GM19238 (cell line): ENCODE data around the gene ZMYM4.

Experiments used
- DNase-seq: peaks from one replicate; pipeline ENCODE4 v3.0.0; 2011; ENCODE audit warnings: low spot score; ENCODE audit not compliant: insufficient read length

ZMYM4 gene

DNA sequence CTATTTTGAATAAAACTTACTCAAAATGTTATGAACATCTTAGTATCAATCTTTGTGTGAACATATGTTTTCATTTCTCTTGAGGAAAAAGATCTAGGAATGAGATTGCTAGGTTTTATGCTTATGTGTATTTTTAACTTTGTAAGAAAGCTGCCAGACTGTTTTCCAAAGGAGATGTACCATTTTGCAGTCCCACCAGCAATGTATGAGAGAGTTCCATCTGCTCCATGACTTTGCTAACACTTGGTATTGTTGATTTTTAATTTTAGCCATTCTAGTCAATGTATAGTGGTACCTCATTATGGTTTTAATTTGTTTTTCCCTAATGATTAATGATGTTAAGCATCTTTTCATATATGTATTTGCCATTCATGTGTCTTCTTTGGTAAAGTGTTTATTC, 132.5 kb downstream of the ZMYM4 start:
- no peak for DNase-seq

DNA sequence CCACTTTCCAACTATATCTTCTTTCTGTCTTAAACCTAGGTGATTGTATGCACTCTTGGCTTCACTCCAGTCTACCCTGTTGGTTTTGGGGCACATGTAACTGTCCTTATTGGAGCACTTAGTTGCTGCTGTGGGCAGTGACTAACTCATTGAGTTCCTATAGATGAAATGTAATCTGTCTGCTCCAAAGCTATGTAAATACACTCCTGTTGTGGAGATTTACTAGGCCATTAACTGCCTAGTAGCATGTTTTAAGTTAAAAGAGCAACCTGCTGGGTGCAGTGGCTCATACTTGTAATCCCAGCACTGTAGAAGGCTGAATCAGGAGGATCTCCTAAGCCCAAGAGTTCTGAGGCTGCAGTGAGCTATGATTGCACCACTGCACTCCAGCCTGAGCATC, 137.6 kb downstream of the ZMYM4 start:
- no peak for DNase-seq

DNA sequence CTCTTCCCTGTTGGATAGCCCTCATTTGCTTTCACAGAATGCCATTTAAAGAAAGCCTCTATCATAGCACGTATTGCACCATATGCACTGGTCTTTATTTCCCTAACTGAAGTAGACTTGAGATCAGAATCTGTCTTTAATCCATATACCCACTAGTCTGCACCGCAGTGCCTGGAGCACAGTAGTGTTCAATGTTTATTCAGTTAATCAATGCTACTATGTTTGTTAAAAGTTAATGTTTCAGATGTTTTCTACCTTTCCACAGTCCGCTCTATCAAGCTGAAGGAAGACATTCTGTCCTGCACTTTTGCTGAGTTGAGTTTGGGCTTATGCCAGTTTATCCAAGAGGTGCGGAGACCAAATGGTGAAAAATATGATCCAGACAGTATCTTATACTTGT, 139.2 kb downstream of the ZMYM4 start:
- no peak for DNase-seq

DNA sequence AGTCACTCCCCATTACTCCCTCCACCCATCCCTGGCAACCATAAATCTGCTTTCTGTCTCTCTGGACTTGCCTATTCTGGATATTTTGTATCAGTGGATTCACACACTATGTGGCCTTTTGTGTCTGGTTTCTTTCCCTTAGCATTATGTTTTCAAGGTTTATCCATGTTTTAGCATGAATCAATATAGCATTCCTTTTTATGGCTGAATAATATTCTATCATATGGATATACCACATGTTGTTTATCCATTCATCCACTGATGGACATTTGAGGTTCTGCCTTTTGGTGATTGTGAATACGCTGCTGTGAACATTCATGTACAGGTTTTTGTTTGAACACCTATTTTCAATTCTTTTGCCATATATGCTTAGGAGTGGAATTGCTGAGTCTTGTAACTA, 140.4 kb downstream of the ZMYM4 start:
- DNase-seq, result no peak

DNA sequence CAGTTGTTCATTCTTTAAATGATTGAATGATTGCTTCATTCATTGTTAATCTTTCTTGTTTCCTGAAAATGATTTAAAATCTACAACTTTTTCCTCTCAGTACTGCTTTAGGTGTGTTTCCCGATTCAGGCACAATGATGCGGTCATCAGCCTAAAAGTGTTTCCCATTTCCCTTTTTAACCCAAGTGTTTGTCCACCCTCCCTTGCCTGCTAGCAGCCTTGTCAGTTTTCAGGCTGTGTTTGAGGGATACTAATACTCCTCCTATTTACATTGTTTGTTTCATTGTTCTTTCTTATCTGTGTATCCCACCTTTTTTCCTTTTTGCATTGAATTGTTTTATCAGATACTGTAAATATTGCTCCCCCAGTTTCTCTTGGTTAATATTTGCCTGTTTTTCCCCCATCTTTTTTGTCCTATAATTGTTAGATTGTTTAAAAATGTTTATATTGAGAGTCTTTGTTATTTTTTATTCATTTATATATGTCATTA, 157.6 kb downstream of the ZMYM4 start:
- no peak for DNase-seq

DNA sequence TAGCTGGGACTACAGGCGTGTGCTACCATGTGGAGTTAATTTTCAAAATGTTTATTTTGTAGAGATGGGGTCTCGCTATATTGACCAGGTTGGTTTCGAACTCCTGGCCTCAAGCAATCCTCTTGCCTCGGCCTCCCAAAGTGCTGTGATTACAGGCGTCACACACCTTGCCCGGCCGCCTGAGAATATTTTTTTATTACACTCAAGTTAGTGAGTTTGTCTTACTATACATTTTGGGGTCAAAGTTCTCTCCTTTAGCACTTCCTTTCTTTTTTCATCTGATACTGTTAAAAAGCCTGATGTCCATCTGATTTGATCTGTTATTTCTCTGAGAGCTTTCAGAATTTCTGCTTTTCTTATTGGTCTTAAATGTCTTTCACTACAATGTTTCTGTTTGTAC, 159.9 kb downstream of the ZMYM4 start:
- DNase-seq, result no peak

DNA sequence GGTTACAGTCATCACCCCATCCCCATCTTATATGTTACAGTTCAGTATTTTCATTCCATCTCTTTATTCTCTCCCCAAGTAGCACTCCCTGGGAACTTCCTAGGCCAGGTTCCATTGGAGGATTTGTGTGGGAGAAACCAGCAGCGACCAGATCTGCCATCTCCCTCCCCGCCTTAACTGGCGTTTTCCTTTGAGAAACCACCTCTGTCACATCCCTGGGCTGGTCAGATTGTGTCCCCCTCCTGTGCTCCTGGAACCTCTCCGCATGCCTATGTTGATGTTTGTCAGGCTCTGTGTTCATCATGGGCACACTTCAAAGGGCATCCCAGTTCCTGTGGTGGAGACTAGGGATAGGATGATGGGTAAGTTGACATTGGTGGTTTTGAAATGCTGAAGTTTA, 162.3 kb downstream of the ZMYM4 start:
- no peak for DNase-seq

DNA sequence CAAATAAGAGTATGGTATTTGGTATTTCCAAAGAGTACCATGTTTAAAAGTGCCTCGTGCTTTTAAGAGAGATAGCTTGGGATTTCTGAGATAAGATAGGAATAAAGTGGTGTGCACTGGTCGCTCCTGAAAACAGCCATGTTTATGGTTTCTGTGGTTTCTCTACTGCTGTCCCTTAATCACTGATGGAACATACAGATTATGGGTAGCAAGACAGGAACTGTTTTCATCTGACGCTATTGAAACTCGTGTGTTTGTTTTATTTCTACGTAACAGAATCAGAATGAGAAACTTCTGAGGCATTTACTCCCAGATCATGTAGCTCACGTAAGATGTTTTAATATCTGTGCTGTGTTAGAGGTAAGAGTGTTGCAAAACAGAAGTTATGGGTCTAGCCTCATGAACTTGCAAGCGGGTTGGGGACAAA, 162.7 kb downstream of the ZMYM4 start:
- no peak for DNase-seq

DNA sequence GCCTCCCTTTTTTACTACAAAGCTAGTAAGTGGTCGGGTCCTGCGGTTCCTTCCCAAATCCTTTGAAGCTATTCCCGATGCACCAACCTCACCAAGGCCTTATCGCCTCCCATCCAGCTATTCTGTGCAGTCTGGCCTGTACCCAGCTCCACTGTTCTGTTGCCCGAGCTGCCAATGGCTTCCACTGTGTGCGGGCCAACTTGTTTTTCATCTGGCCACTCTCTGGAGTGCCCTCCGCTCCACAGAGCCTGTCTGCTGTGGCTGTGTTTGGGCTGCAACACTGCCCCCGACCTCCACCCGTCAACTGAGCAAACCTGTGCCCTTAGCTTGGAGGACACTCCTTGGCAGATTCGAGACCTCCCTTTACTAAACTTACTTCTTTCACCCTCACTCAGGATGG, 163.7 kb downstream of the ZMYM4 start:
- no peak for DNase-seq

DNA sequence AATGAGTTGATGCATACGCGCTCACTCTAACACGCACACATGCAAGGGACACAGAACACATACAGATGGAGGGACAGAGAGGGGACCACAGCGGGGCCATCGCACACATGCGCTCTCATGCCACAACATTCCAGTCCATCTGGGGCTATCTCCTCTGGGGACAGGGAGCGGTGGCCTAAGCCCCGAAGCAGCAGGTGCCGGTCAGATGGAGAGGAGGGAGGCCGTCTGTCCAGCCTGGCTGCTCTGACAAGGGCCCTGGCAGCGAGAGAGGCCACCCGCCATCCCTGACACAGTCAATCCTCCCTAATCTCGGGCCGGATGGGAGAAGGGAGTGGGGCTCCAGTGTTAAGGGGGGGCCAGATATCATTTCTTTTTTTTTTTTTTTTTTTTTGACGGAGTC, 165.2 kb downstream of the ZMYM4 start:
- no peak for DNase-seq

DNA sequence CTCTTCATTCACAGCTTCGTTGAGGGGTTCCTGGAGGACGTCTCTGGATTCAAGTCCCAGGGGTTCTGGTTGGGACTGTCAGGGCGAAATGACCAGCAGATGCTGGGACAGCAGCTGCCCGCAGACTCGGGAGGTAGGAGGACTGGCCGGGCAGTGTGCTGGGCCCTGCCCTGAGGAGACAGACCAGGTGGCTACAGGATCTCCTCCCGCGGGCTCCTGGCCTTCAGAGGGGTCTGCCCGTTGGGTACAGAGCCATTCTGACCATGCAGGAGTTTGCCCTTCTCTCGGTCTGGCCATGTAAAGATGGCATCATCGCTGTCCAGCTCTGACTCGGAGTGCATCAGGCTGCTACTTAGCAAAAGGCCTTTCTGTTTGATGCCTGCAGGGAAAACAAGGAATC, 166.2 kb downstream of the ZMYM4 start:
- DNase-seq, result no peak

DNA sequence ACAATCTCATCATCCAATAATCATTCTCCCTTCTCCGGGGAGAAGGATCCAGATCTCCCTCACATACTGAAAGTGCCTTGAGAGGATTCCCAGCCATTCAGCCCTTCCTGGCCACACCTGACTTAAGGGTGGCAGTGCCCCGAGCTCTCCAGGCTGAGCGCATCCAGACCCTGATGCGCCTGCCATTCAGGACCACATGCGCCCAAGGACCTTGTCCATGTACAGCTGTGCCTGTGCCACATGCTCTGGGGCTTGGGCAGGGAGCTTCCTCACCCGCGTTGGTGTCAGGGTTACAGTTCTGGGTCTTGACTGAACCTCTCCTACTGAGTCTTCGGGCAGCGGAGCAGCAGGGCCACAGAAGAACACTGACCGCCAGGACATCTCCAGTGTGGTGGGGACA, 167.6 kb downstream of the ZMYM4 start:
- no peak for DNase-seq

DNA sequence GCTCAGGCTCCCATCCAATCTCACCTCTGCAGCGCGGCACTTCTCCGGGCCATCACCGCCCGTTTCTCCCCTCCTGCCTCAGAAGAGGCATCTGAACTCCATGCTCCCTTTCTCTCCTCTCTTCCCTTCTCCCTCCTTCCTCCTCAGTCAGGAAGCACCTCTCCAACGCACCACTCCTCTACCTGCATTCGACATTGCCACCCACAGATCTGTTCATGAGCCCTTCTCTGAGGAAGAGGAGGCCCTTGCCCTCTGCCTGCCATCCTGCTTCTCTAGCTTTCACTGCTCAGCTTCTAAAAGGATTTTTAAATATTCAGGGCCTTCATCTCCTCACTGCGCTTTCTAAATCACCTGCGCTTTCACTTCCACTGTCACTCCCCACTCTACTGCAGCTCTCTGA, 168.7 kb downstream of the ZMYM4 start:
- no peak for DNase-seq

DNA sequence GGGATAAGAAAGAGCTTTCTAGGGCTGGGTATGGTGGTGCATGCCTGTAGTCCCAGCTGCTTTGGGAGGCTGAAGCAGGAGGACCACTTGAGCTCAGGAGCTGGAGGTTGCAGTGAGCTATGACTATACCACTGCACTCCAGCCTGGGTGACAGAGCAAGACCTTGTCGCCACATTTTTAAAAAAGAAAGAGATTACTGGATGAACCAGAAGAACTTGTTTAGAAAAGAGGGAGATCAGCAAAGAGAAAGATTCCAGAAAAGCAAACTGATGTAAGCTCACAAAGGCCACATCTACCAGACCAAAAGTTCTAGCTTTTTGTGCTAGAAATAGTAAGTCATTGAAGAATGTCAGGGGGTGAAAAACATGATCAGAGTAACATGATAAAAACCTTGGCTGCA, 171.1 kb downstream of the ZMYM4 start:
- no peak for DNase-seq

DNA sequence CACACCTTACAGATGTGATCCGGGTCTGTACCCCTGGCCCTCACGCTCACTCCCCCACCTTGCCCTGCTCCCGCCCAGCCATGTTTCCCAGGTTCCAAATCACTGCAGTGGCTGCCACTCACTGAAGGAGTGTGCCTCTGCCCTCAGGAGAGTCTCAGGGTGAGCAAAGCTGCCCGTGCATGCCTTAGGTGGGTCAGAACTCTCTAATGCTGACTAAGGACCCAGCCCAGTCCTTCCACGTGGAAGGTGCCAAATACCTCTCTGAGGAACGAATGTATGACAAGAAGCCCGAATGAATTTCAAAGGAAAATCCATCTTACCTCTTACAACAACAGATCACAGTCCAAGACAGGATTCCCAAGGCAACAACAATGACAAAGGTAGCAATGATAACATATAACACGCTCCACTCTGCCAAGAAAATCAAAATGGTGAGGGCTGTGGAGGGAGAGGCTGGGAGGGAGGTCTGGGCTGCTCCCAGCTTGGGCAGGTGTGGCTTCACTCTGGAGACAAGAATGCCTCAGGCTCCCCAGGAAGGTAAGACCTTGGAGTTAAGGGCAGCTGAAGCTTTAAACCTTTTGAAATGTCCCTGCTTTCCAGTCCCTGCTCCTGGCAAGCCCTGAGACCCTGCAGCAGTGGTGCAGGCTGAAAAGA, 173.5 kb downstream of the ZMYM4 start:
- DNase-seq, result no peak

DNA sequence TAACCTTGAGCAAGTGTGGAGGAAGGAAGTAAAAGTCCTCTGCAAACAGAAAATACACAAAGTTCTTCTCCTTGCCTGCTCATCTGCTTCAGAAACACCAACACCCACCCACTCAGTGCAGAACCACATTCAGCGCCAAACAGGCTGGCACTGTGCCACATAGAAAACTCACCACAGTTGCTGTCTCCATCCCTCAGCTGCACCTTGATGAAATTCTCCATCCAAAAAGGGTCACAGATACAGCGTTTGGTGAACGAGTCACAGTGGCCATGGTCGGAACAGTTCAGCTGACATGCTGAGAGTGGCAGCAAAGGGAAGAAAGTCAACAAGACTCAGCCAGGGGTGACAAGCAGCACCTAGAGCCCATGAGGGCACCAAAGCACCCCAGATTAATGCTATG, 174.2 kb downstream of the ZMYM4 start:
- no peak for DNase-seq

DNA sequence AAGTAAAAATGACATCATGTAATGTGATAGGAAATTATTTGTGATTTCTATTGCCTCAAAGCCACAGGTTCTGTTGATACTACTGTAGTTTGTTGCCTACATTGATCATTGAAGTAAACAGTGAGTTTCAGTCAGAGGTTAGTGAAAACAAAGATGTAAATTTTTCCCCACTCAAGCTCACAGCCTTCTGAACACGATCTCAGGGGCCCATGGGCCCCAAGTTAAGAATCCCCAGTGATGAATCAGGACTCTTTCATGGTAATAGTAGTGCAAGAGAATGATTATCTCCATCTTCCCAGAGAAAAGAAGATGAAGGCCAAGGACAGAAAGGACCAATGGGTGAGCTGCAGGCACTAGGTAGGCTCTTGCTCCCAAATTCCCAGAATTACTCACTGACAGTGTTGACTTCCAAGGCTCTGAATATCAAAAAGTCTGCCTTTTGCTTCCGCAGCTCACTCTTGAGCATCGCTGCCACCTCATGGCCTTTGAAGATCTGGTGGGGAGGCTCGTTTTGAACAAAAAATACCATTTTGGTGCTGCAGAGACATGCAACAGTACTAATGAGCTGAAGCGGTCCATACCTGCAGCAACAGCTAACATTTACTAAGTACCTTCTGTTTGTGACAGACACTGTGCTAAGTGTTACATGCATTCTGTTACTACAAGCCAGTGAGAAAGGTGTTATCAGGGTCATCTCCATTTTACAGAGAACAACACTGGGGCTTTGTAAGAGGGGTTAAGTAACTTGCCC, 175.4 kb downstream of the ZMYM4 start:
- no peak for DNase-seq

DNA sequence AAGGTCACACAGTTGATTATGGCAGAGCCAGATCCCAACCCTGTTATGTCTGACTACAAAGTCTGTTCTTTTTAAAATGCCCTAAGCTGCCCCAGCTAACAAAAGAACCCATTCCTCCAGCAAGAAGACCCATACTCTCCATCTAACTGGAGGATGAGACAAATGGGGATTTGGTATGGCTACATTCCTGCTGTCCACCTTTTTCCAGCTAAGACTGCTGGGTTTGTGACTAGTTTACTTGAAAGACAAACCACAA, 175.9 kb downstream of the ZMYM4 start:
- no peak for DNase-seq

DNA sequence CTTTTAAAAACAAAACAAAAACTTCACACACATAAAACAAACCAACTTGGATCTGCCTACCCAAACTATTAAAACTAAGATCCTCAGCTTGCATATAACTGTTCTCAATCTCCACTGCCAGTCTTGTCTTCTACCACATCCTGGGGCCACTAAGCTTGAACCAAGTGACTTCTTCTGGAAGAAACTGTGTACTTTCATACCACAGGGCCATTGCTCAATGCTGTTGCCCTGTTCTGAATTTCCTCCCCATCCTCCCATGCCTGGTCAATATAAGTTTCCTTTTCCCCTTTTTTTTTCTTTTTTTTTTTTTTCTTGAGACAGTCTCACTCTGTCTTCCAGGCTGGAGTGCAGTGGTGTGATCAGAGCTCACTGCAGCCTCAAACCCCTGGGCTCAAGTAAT, 178.8 kb downstream of the ZMYM4 start:
- DNase-seq, result no peak

DNA sequence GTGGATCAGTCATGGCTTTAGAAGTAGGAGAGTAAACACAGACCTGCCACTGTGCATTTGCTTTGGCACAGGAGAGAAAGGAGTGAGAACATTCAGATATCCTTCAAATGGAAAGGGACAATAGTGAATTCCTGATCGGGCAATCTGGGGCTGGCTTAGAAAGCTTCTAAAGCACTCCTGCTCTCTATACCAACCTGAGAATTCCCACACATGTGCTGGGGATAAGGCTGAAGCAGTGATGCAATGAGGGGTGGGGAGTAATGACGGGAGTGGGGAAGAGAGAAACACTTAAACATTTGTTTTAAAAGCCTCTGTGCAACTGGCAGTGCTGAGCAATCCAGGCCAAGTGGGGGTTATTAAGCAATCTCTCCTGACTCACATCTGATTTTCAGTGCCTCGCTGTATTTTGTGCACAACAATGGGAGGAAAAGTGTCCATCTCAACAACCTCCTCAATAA, 179.9 kb downstream of the ZMYM4 start:
- DNase-seq, result no peak

DNA sequence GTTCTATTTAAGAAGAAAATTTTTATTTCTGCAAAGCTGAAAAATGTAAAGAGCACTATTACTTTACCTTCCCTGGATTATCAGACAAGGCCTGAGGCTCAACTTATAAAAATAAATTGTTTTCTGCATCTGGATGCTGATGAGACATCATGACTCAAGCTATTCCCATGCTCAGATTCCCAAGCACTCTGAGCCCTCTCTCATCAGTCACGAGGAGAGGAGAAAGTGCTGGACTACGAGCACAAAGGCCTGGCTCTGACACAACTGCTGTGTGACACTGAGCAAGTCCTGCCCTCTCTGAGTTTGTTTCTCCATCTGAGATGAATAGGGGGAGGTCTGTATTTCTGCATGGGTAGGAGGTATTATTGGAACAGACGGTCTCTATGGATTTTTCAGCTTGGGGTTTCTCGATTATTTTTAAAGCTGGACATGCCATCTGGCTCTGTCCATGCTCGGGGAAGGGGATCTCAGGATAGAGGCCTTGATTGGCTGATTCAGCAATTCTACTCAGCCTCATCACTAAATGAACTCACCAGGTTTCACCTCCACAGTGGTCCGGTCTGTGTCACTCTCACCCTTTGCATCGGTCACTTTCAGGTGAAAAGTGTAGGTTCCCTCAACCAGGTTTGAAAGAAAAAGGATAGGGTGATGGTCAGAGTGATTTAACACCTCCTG, 181.0 kb downstream of the ZMYM4 start:
- no peak for DNase-seq

DNA sequence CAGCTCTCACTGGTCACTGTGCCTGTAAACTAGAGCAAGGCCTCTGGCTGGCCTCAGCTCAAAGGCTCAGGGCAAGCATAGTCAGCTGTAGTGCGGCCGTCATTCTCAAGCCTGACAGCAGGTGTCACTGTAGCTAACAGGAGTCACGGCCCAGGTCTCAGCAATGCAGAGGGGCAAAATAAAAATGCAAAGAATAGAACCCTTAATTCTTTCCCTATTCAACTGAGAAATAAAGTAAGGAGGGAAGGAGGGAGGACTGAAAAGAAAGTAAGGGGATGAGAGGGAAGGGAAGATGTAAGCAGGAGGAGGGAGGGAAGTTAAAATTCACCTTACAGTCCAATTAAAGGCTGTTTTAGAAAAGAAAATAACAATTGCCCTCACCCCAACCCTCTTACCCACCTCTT, 182.6 kb downstream of the ZMYM4 start:
- DNase-seq, result peak; percentile 62
